Fibroblast of skin of right quadriceps (primary cell): Measurements from ENCODE around the gene PTPRN2.
A peak's percentile ranks its signal among the peaks of the same experiment; 100 is the strongest.
"Not testable (repeated sequence)": the region's sequence is repeated elsewhere in the genome, so short reads cannot be mapped to it uniquely, and the experiment has no call there.

Source experiments
- DNase-seq: peaks from one replicate; pipeline ENCODE4 v3.0.0-alpha.2; 2013

The PTPRN2 gene

DNA sequence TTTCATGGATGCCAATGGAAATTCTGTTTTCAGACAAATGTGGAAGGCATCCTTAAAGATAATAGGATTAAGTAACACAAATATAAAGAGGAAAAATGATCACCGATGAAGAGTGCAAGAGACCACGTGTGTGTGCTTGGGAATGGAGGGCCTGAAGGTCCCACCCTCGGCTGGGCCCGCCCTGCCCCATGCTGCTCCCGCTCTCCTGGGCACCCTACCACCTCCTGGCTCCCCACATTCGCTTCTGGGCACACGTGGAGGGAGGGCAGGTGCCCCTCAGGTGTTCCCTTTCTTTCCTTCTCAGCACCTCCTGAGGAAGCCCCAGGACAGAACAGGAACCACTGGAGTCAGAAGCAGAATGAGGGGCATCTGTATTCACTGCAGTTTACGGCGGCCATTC lies 883.3 kb downstream of the PTPRN2 start:
- no peak for DNase-seq

DNA sequence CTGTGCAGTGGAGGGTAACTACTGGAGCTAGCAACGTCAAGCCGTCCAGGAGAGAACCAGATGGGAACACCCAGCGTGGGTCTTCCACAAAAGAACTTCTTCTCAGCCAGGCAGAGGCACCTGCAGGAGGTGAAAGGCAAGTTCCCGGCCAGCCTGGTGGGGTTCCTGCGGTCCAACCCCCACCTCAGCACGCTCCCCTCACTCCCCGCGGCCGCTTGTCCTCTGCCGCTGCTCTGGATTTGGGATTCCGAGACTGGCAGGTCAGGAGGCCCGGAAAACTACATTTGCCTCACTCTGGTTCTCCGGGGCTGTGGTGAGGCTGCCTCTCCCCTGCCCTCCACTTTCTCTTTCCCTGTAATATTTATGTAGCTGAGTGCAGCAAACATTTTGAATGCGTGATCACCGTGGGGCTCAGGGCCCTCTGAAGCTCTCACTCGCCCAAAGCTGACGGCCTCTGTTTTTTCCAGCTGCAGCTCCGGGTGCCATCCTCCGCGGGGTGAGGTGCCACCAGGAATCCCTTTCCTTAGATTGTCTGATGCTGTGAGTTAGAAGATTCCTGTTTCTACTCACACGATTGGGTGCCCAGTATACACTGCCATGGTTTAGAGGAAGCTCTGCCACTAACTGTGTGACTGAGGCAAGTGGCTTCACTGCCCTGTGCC lies 884.0 kb downstream of the PTPRN2 start:
- DNase-seq, result no peak

DNA sequence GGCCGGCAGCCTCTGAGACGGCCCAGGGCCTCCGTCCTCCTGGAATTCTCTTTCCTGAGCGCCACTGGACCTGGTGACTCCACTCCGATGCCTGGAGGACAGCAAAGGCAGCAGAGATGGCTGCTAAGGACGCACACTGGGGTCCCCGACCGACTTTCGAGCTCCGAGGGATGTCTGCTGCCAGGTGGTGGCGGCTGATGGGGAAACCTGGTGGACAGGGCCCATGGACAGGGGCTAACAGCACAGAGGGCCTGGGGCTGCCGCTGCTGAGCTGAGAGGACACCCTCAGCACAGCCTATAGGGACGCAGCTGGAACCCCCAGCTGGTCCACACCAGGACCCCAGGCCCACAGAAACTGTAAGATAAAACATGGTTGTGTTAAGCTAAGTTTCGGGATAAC lies 884.5 kb downstream of the PTPRN2 start:
- no peak for DNase-seq

DNA sequence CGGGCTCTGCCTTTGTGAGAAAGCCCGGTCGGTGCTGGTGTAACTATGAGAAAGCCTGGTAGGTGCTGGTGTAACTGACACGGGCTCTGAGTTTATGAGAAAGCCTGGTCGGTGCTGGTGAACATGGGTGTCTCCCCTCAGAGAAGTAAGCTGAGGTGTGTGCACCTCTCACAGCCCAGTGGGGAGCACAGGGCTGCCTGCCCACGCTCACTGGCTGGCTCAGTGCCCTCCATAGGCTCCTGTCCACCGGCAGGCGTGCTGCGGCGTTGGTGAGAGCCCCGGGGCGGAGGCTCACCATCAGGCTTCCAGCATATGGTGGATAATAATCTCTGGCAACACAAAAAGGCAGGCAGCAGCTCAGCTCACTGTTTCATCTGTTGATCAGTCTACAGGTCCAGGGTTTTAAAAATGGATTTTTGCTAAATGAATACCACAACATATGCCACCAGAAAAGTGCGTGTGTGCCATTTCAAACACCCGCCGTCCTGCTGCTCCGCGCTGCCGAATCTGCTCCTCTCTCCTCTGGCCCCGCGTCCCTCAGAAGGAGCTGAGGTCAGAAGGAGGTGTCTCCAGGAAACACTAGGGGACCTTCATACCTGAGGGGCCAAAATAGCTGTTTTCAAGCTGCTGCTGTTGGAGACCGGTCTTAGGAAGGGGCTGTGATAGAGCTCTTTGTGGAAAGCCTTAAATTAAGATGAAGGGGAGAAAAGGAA lies 885.2 kb downstream of the PTPRN2 start:
- no peak for DNase-seq

DNA sequence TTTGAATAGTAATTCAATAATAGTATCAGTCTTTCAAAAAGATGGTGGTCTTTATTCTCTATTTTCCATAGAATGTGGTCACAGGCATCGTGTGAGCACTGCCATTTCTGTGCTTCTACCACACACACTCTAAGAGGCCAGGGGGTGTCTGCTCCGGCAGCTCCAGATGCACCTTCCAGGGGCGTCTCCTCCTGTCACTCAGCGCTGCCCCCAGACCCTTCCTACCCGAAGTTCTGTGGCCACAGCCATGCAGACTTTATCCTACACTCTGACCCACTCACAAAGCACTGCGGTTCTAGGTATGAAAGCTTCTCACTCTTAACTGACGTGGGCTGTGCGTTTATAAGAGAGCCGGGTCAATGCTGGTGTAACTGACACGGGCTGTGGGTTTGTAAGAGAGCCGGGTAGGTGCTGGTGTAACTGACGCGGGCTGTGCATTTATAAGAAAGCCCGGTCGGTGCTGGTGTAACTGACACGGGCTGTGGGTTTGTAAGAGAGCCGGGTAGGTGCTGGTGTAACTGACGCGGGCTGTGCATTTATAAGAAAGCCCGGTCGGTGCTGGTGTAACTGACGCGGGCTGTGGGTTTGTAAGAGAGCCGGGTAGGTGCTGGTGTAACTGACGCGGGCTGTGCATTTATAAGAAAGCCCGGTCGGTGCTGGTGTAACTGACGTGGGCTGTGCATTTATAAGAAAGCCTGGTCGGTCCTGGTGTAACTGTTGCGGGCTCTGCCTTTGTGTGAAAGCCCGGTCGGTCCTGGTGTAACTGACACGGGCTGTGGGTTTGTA lies 886.0 kb downstream of the PTPRN2 start:
- not testable (repeated sequence) for DNase-seq

DNA sequence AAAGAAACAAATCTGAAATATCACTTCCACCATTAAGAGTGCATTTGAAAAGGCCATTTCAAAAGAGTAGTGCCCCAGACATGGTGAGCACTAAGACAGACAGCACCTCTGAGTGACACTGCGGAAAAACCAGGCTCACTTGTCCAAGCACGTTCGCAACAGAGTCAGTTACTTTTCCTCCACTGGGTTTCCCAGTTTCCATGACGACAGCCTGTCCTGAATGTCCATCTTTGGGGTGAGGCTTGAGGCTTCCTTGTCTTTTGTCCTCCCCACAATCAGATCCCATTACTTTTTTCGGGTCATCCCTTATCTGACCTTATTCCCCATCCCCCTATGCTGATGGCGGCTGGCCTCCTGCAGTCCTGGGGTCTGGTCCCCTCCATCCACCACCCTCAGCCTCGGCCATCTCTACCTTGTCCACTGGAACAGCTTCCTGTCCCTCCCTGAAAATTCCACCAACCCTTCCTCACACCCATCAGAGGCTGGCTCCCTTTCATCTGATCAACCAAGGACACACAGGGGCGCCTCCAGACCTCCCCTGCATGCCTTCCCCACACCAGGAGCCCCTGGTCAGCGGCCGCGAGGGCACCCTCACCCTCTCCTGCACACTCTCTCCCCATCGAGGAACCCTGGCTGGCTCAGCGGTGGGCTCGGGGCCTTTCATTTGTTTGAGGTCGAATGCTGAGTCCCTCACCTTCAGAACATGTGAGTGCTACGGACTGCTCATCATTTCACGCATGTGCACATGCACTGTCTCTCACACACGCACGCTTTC lies 887.2 kb downstream of the PTPRN2 start:
- no peak for DNase-seq

DNA sequence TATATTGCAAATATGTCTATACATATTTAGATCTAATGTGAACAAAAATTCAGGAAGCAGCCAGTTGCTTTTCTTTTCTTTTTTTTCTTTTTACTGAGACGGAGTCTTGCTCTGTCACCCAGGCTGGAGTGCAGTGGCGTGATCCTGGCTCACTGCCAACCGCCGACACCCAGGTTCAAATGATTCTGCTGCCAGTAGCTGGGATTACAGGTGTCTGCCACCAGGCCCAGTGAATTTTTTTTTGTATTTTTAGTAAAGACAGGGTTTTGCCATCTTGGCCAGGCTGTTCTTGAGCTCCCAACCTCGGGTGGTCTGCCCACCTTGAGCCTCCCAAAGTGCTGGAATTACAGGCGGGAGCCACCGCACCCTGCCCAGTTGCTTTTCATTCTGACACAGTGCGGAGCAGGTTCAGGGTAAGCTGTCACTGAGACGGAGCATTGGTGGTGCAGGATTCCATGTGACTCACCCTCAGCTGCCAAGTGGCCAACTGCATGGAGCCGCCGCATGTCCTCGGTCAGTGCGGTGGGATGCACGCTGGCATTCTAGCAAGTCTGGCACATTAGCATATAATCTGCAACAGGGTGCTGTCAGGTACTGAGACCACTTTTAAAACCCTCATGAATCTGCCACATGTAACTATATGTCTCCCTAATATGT lies 888.1 kb downstream of the PTPRN2 start:
- DNase-seq, result no peak

DNA sequence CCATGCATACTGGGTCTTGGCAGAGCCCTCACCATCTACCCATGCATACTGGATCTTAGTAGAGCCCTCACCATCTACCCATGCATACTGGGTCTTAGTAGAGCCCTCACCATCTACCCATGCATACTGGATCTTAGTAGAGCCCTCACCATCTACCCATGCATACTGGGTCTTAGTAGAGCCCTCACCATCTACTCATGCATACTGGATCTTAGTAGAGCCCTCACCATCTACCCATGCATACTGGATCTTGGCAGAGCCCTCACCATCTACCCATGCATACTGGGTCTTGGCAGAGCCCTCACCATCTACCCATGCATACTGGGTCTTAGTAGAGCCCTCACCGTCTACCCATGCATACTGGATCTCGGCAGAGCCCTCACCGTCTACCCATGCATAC lies 890.3 kb downstream of the PTPRN2 start:
- not testable (repeated sequence) for DNase-seq

DNA sequence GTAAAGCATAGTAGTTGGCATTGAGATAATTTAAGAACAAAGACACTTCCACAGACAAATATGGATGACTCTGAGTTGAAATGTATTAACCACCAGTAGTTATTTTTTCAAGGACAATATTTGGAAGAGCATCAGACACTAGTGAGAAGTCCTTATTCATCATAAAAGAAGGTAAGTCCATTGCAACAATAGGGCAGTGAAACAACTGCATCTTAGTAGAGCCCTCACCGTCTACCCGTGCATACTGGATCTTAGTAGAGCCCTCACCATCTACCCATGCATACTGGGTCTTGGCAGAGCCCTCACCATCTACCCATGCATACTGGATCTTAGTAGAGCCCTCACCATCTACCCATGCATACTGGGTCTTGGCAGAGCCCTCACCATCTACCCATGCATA lies 892.0 kb downstream of the PTPRN2 start:
- DNase-seq, result not testable (repeated sequence)

DNA sequence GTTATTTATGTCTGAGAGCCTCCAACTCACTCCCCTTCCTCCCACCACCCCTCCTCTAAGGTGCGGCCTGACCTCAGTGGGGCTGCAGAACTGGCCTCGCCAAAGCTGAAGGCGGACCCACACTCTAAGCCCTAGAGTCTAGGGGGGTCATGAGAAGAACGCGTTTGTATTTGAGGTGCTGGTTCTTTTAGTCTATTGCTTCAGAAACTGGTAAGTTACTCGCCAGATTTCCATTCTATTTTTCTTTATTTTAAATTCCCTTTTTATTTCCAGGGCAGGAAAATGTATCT lies 893.3 kb downstream of the PTPRN2 start:
- DNase-seq, result no peak

DNA sequence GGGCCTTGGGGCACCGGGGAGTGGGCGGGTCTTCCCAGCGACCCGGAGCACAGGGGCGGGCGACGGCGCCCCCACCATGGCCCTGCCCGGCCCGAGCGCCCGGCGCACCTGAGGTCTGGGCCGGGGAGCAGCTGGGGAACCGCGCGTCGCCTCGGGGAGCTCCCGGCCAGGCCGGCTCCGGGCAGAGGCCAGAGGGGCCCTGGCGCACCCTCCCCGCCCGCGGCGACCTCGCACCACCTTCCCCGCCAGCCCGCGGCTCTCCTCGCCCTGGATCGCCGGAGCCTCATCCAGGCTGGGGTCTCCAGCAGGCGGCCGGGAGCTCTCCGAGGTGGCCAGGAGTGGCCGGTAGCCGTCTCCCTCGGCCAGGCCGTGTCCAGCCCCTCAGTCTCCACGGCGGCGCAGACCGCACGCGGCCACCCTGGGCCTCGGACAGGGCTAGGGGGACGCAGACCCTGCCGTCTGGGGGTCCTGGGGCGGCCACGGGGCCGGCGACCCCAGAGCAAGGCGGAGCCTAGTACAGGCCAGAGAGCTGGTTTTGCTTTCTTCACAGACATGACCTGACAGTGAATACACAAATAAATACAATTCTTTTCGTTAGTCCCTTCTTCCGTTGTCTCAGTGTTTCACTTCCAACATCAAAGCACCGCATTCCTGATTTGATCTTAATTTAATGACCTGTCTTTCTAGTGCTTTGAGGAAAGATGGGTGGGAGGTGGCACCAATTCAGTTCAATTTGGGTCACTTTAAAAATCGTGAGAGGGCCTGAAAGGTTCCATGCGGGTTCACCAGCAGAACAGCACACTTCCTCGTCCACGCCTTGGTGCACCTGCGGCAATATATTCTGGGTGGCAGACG lies 893.9 kb downstream of the PTPRN2 start:
- no peak for DNase-seq

DNA sequence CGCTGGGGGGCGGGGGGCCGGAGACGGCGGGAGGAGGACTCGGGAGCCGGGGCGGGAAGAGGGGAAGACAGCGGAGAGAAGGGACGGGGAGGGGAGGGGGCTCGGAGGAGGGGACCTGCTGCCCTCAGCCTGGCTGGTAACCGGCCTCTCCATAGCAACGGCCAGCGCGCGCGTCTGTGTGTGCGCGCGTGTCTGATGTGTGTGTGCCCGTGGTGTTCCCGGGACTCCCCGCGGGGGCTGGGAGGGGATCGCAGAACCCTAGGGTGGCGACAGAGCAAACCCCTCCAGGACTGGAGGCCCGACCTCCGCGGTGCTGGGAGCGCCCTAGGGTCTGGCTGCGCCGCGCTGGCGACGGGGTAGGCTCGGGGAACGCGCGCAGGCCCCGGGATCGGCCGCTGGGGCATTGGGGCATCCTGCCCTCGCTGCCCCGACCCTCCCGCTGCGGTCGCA lies 894.5 kb downstream of the PTPRN2 start:
- no peak for DNase-seq

DNA sequence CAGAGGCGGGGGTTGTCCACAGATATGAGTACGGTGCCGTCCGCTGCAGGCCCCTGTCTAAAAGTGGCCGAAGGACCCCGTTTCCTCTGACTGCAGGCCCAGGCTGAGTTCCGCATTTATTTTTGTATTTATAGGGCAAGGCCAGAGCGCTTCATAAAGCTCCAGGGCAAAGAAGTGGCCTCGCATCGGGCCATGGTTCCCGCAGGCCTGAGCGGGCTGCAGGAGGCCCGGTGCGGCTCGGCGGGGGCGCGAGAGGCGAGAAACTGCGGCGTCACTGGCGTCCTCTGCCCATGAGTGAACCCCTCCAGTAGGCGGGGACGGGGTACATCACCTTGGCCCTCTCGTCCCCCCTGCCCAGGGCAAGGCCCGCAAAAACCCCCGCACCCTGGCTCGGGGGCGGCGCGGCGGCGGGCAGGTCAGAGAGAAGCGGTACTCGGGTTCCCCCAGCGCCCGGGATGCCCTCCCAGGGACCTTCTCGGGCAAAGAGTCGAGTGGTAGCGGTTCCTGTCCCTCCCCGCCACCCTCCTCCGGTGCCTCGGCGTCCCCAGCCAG lies 895.1 kb downstream of the PTPRN2 start:
- no peak for DNase-seq

DNA sequence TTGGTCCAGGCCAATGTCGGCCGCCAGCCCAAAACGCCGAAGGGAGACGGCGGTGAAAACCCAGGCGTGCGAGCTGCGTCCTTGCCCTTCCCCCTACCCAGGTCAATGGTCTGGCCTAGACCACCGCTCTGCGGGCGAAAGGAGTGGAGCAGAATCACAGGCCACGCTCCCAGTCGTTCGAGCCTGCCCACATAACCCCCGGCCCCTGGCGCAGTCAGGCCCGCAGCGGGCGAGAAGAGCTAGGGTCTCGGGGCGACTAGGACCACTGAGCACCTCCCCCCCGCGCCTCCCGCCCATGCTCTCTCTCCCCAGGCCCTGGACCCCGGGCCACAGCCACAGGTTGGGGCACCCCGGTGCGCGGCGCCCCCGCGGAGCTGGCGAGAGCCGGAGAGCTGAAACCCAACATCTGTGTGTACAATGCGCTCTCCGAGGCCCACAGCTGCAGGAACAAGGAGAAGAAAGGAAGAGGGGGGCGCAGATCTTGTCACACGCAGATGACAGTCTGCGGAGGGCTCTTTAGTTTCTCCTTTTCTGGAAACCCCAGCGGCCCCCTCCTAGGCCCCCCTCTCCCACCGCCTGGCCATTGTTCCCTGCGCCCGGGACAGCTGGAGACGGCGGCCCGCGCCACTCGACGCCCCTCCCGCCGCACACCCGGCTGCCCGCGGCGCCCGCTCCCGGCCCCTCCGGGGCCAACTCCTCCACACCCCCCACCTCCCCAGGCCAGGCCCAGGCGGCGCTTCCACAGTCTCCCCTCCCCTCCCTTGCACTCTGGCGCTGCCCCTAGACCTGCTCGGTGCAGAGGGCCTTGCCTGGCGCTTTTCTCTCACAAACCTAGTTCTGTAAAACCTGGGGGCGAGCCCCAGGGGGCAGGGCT lies 895.8 kb downstream of the PTPRN2 start:
- DNase-seq, result no peak

DNA sequence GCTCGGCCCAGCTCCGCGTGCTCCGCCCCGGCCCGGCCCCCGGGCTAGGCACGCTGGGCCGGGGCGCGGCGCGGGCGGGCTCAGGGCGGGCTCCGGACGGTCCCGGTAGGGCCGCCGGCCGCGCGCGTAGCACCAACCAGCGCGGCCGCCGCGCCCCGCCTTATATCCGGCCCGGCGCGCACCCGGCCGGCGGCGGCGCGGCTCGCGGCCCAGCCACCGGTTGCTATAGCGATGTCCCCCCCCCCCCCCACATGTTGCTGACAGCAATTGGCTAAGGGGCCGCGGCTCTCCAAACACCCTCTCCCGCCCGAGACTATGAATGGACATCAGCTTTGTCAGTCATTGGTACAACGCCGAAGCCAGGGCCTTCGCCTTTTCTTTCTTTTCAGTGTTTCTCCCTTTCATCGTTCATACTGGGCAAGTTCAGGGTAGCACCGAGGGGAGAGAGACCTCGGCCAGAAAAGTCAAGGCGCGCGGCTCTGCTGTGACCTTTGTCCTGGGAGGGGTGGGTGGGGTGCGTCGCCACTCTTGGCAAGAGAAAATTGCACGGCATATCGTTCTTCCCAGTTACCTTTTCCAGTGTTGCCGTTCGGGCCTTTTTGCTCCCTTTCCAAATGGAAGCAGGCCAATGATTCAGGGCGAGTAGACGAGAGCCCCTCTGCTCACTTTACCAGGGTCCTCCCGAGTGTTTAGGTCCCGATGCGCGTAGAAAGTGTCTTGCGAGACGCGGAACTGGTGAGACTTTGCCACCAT lies 896.6 kb downstream of the PTPRN2 start:
- DNase-seq, result peak; percentile 43

DNA sequence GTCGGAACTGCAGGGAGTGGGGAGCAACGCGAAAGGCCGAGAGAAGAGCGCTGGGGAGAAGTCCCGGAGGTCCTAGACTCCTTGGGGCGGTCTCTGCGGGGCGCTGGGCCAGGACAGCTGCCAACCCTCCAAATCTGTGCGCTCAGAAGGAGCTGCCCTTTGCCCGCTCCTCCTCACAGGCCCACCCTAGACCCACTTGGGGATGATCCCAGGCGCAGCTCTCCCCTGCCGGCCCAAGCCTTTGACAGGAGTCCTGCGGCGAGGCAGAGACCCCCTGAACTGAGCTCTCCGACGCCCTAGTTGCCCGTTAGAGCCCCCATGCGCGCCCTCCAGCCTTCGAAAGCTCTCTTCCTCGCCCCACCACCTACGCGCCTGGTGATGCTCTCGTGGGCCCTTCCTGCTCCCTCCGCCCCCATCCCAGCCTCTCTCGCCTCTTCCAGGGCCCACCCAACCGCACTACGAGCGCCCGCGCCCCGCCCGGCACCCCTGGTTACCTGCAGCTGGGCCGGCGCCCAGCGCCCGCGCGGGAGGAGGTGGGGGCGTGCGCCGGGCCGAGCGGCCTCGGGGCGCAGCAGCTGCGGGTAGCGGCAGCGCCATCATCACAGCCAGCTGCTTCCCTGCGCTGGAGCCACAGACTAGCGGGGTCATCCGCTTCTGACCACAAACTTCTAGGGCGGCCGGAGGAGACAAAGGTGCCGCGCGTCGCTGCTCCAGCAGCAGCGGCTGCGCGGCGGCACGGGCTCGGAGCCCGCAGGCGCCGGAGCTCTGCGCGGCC lies 897.4 kb downstream of the PTPRN2 start:
- DNase-seq, result no peak

DNA sequence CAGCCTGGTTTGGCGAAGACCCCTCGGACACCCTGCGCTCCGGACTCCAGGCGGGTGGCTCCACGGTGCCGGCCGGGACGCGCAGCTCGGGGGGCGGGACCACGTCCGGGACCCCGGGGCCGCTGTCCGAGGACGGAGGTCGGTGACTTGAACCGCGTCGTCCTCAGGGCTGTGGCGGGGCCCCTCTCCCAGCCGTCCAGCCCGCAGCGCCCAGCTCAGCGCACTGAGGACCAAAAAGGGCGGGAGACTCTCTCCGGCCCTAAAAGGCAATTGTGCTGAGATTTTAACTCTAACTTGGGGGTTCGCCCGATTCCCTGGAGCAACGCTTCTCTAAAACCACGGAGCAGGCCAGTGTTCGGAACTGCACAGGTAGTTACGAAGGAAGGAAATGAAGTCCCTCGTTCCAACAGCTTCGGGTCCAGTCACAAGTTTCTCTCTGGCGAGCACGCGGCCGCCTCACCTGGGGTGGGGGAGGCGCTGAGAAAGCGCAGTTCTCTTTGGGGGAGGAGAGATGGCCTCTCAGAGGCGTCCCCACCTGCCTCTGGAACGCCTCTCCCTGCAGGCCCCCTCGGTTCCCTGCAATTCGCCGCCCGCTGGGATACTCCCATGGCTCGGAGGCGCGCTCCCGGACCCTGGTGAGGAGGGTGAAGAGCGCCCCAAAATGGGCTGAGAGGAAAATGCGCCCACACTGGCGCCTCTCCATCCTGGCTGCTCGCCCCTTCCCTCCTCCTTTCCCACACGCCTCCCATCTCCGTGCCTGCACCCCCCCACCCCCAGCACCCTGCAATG lies 898.2 kb downstream of the PTPRN2 start:
- no peak for DNase-seq
